GM18499 (cell line): Measurements from ENCODE around the gene AFF3.
"Not testable (repeated sequence)": the region's sequence is repeated elsewhere in the genome, so short reads cannot be mapped to it uniquely, and the experiment has no call there.

Experiments
- ATAC-seq: cut with Tn5 transposase; IDR thresholded peaks from one replicate; pipeline ENCODE4 v1.9.1; 2021; ENCODE audit warnings: moderate number of reproducible peaks; ENCODE audit not compliant: insufficient read depth, unreplicated experiment

Gene AFF3

GRCh38 chr2:99980176-99980575, 162.2 kb downstream of the AFF3 start:
- ATAC-seq: no peak

GRCh38 chr2:99977966-99978365, 164.4 kb downstream of the AFF3 start:
- no peak for ATAC-seq

- no peak for ATAC-seq
These were observed 167.0 kb downstream of the AFF3 start for GRCh38 chr2:99975386-99975785.

- no peak for ATAC-seq
These were observed 167.6 kb downstream of the AFF3 start for GRCh38 chr2:99974682-99975375.

DNA sequence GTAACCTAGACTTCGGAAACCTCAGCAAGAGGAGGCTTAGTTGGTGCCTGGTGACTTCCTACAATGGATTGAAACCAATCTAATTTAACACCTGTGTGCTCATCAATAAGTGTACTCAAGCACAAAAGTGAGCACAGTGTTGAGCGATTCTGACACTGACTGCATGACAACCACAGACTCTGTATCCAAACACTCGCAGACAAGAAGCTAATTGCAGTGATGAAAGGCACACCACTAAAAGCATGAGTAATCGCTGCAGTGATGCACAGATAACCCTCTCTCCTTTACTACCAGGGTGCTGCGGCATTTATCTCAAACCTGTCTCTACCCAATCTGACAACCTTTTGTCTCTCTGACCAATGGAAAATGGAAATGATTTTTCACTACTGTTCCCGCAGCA, 168.1 kb downstream of the AFF3 start:
- no peak for ATAC-seq

DNA sequence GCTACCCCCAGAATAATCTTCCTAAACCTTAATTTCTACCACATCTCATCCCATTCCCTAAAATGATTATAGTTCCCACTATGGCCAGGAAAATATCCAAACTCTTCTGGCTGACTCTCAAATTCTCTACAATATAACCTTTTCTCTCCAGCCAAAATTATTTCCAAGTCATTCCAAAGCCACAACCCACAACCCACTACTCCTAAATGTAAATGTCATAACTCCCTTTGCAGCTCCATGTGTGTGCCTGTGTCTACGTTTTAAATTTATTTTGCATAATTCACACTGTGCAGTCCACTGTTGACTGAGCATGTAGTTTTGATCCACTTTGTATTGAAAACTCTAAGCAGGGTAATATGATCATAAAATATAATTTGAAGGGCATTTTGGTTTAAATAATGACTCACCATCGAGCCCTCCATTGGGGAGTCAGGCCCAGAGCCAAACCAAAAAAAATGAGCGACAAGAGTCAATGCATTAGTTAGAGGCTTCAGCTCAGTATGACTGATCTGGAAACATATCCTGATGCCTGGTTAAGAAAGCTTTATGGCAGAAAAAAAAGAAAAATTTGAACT, 171.0 kb downstream of the AFF3 start:
- ATAC-seq: no peak

GRCh38 chr2:99970292-99970868, 172.0 kb downstream of the AFF3 start:
- ATAC-seq: no peak

- no peak for ATAC-seq
These were observed 181.0 kb downstream of the AFF3 start for GRCh38 chr2:99961196-99961913.

- ATAC-seq: no peak
These were observed 181.6 kb downstream of the AFF3 start for GRCh38 chr2:99960790-99961189.

GRCh38 chr2:99960291-99960690, 182.1 kb downstream of the AFF3 start:
- no peak for ATAC-seq

GRCh38 chr2:99959261-99960014, 183.0 kb downstream of the AFF3 start:
- no peak for ATAC-seq

- ATAC-seq: no peak
These were observed 184.9 kb downstream of the AFF3 start for GRCh38 chr2:99957332-99958133.

DNA sequence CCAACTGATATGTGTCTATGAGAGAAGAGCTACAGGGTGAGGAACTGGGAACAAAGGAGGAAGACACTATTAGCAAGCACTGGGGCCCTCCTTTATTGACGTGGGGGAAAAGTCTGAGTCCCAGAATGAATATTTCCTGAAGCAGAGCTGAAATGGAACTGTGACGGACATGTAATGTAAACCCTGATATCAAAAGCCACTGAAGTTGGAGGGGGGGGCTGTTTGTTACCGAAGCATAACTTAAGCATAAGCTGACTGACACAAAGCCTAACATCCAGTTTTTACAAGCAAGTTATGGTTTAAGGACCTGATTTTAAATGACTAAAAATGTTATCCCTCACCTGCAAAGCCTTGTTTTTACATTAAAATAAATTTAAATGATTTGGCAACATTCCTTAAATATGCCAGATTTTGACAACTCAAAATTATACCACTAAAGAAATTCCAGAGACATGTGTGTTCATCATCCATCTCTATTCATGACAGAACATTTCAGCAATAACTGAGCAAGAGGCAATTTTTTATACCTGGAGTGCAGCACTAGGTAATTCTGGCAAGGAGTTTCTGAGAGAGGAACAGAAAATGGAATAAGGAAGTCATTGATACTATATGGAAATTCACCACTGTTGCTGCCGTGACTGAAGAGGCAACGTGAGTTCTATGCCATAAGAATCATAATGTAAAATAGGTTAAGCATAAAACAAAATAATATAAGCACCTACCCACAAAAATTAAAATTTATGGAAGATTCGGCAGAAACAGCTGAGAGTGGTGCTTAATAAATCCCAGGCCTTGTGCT, 186.0 kb downstream of the AFF3 start:
- no peak for ATAC-seq

- no peak for ATAC-seq
These were observed 188.6 kb downstream of the AFF3 start for GRCh38 chr2:99953750-99954149.

DNA sequence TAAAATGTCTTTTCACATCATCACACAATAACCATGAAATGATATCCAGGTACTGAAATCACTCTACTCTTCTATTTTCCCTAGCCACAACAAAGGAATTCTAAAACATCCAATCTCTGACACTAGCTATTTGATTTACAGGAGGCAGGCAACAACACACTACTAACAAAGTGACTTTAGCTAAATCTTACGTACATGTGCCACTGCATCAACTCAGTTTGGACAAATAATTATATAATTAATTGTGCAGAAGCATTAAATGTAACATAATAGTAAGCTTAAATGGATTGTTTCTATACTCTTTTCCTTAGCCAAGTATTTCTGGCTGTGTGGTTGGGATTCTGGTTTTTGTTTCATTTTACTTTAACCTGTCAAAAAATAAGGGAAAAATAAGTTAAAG, 192.4 kb downstream of the AFF3 start:
- no peak for ATAC-seq

DNA sequence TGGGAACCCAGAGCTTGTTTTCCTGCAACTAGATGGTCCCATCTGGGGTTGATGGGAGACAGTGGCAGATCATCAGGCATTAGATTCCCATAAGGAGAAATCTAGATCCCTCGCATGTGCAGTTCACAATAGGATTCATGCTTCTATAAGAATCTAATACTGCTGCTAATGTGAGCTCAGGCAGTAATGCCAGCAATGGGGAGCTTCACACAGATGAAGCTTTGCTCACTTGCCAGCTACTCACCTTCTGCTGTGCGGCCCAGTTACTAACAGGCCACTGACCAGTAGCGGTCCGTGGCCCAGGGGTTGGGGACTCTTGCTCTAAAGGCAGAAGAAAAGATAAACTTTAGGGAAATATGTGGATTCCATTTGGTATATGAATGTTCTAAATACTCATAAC, 192.9 kb downstream of the AFF3 start:
- no peak for ATAC-seq

- no peak for ATAC-seq
These were observed 194.4 kb downstream of the AFF3 start for GRCh38 chr2:99948010-99948409.

DNA sequence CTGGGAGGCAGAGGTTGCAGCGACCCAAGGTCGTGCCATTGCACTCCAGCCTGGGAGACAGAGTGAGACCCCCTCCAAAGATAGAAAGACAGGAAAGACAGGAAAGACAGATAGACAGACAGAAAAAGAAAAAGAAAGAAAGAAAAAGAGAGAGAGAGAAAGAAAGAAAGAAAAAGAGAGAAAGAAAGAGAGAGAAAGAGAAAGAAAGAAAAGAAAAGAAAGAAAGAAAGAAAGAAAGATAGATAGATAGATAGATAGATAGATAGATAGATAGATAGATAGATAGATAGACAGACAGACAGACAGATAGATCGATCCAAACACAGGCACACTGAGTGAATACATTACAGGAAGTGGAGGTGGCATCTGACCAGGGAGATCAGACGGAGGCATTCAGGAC, 195.0 kb downstream of the AFF3 start:
- ATAC-seq: not testable (repeated sequence)

DNA sequence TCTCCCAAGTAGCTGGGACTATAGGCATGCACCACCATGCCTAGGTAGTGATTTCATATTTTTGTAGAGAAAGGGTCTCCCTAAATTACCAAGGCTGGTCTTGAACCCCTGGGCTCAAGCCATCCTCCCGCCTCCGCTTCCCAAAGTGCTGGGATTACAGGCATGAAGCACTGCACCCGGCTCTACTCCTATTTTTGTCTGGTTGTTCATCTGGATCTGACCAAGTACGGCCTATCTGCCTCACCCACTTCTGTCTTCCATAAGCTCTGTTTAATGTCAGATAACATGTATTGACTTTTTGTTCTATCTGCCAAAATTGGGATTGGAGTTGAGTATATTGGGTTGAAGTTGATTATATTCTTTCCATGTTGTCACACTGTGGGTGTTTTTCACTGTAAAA, 198.4 kb downstream of the AFF3 start:
- no peak for ATAC-seq
